Measurements from ENCODE around the gene C1GALT1C1L.

GRCh38 chr2:43634604-43635306 is 41.5 kb downstream of the C1GALT1C1L start:
- TF ChIP-seq CTCF (IDR thresholded peaks at IDR 0.05), result no peak
- TF ChIP-seq ZFX (IDR thresholded peaks at IDR 0.05; ENCODE audit: borderline replicate concordance), result no peak

Data from 22Rv1 (cell line).